Body of pancreas (tissue), 4 donors: ENCODE data around the gene OPRD1. TPM values are rescaled to one million over a fixed set of nuclear protein-coding genes. Genes with fewer than 3 reads are reported as not detected.

Experiments used
- ATAC-seq: fragments of 150-250 bp; one replicate; pipeline ENCODE4 v1.9.1; 2016
- DNase-seq, 4 donors: peaks; one replicate each; pipeline ENCODE4 v3.0.0-alpha.2; 2019
- H3K27ac ChIP-seq, 4 donors: fragments of 200-600 bp; sonication (generic); 1 replicate in 3 of 4; 2 replicates in 1 of 4; pipeline versions ENCODE4 v1.5.1 to v1.6.1; 2016 to 2019; ENCODE audit warnings: mild to moderate bottlenecking in 1 of 4, mixed read lengths in 1 of 4, moderate library complexity in 1 of 4
- H3K27me3 ChIP-seq, 2 donors: fragments of 200-600 bp; sonication (generic); one replicate each; pipeline ENCODE4 v1.6.0; 2016; ENCODE audit warnings: mild to moderate bottlenecking in 1 of 2
- H3K36me3 ChIP-seq, 2 donors: fragments of 200-600 bp; sonication (generic); replicated peaks in 1 of 2; 2 replicates each; pipeline ENCODE4 v1.5.1; 2016; ENCODE audit warnings: low read depth in 2 of 2; ENCODE audit not compliant: insufficient read depth in 1 of 2
- H3K4me1 ChIP-seq: fragments of 200-600 bp; sonication (generic); one replicate; pipeline ENCODE4 v1.6.0; 2016
- H3K4me3 ChIP-seq, 2 donors: fragments of 200-600 bp; sonication (generic); 1 replicate in 1 of 2; 2 replicates in 1 of 2; pipeline ENCODE4 v1.5.1; 2016 to 2019
- H3K9me3 ChIP-seq, 3 donors: fragments of 200-600 bp; sonication (generic); 1 replicate in 2 of 3; 2 replicates in 1 of 3; pipeline ENCODE4 v1.5.1; 2016
- POLR2A ChIP-seq, 3 donors: fragments of 450-650 bp; IDR thresholded peaks; one replicate each; pipeline ENCODE4 v1.6.1; 2016; ENCODE audit warnings: antibody characterized with exemption in 3 of 3, mild to moderate bottlenecking in 2 of 3
- WGBS, 2 donors: methylation state at CpG; one replicate each; pipeline ENCODE4 v1.1.5; 2017; 5-methylcytosine and 5-hydroxymethylcytosine counted together
- intact Hi-C: fragments of 100-400 bp; cut with DNase I; formaldehyde crosslinking; loops from one replicate; pipeline ENCODE4 v1.15.1; 2023
- total RNA-seq, 2 donors: library from RNA; depleted of rRNA; stranded (reverse); fragments of >200 nt; gene quantifications; one replicate each; pipeline ENCODE4 v1.1.0, GENCODE V29; 2016
- TF ChIP-seq, protein P1 (sequence below), 7 experiments: fragments of 450-650 bp in 4 of 7; fragments of 200-600 bp in 3 of 7; sonication (generic) in 3 of 7; IDR thresholded peaks; one replicate each; pipeline ENCODE4 v1.5.1; 2016 to 2019; ENCODE audit warnings: antibody characterized with exemption in 7 of 7

Gene OPRD1
- total RNA-seq, 2 donors from 2014 or later = 0.66 TPM; not detected in 1

DNA sequence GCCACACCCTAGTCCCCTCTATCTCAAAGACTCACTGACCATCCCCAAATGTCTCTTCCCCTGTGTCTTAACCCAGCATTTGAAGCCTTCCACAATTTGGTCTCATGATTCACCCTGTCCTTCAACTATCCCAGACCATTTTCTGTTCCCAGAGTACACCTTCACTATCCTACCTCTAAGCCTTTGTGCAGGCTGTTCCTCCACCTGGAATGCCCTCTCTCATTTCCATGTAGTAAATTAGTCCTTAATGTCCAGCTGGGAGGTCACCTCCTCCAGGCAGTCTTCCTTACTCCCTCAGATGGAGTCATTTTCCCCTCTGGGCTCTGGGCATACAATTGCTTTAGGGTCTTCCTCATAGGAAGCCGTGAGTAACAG lies 71.3 kb downstream of the OPRD1 start:
- Histone ChIP-seq H3K9me3 (no peaks in the 10 kb centered on the region), H3K4me3 (no peak overlapping the region), H3K4me1 (peaks cover 40% of the 10 kb centered on the region), H3K27ac (no peak overlapping the region), H3K27me3 (no peaks in the 10 kb centered on the region), H3K36me3 (no peaks in the 10 kb centered on the region)
- WGBS, 2 donors = 93 to 100% methylated on average over 1 of the region's 1 CpG
- no peak for ATAC-seq
- DNase-seq = no peak
- intact Hi-C loops = no loop called here
- TF ChIP-seq, protein P1, sequence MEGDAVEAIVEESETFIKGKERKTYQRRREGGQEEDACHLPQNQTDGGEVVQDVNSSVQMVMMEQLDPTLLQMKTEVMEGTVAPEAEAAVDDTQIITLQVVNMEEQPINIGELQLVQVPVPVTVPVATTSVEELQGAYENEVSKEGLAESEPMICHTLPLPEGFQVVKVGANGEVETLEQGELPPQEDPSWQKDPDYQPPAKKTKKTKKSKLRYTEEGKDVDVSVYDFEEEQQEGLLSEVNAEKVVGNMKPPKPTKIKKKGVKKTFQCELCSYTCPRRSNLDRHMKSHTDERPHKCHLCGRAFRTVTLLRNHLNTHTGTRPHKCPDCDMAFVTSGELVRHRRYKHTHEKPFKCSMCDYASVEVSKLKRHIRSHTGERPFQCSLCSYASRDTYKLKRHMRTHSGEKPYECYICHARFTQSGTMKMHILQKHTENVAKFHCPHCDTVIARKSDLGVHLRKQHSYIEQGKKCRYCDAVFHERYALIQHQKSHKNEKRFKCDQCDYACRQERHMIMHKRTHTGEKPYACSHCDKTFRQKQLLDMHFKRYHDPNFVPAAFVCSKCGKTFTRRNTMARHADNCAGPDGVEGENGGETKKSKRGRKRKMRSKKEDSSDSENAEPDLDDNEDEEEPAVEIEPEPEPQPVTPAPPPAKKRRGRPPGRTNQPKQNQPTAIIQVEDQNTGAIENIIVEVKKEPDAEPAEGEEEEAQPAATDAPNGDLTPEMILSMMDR (IDR thresholded peaks at IDR 0.05) = no peak
- TF ChIP-seq POLR2A (IDR thresholded peaks at IDR 0.05) = no peak

DNA sequence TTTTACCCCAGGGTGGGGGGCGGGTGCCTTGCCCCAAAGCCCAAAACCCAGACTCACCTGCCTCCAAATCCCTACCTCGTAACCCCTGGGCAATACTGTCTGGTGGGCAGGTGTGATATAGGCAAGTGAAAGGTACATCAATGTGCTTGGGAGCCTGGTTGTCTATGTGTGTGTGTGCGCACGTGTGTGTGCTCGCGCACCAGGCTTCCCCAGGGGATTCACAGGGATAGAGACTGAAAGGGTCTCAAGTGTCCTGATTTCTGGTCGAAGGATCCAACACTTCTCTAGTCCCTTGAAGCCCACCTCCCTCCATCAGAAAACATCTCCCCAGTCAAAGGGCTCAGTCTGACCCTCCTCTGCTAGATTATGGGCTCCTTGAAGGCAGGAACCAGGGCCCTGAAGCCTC lies 73.5 kb downstream of the OPRD1 start:
- Histone ChIP-seq H3K27me3 (no peaks in the 10 kb centered on the region), H3K4me3 (no peak overlapping the region), H3K9me3 (no peaks in the 10 kb centered on the region), H3K27ac (peak overlapping the region; percentile 66 to 83 (median 75)), H3K4me1 (peaks cover 52% of the 10 kb centered on the region), H3K36me3 (no peaks in the 10 kb centered on the region)
- ATAC-seq (no peak), DNase-seq (no peak)
- TF ChIP-seq, protein P1 (IDR thresholded peaks at IDR 0.05) = no peak
- TF ChIP-seq POLR2A (IDR thresholded peaks at IDR 0.05) = no peak
- 62 to 75% methylated on average over 3 to 7 of the region's 7 CpGs for WGBS, 2 donors
- intact Hi-C loops = no loop called here

DNA sequence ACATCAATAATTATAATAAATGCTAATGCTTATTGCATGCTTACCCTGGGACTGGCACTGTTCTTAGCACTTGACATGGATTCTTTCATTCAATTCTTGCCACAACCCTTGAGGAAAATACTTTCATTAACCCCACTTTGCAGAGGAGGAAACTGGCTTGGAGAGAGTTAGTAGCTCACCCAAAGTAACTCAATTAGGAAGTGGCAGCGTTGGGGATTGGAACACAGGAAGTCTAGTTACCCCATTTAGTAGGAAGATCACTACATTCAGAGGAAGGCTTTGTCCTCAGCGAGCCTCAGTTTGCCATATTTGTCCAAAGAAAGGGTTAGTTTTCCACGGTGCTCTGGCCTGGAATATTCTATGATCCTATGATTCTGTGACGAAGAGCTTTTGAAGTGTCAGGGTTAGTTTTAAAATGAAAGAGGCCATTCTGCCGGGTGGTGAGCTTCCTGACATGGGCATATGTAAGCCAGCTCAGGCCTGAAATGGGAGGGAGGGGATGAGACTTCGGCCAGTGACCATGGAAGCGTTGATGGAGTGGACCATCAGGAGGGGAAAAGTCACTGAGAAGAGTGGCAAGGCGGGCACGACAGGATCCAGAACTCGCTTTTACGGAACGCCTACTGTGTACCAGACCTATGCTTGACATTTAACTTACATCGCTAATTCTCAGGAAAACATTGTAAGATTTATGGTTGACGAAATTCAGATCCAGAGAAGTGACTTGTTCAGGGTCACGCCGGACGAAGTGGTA lies 74.2 kb downstream of the OPRD1 start:
- ATAC-seq = no peak
- intact Hi-C loops = no loop called here
- H3K4me1 ChIP-seq = peaks cover 52% of the 10 kb centered on the region

DNA sequence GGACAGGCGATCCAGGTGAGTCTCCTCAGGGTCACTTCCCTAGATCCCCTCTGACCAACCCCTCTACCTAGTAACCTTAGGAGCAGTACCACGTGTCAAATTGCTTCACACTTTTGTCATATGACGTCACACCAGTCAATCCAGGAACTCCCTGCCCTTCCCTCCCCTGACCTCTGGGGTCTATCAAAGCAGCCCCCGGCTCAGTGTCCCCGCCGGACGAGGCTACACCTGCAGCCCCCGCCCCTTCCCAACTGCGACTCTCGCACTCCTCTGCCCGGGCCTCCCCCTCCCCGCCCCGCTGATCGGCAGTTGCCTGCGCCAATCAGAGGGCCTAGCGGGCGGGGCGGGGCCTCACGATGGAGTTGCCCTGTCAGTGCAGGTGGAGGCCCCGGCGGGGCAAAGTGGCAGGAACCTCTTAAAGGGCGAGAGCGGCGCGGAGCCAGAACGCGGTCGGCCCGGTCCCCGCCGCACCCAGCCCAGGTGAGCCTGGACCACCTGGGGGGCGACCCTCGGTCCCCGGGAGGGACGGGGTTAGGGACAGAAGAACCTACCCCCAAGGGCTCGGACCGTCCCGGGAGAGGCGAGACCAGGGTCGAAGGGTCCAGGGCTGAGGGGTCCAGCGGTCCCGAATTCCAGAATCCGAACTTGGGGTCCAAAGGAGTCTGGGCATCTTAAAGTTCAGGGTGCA lies 74.9 kb downstream of the OPRD1 start:
- ATAC-seq (peak; percentile 83), DNase-seq (peak; percentile 91 to 94 (median 92))
- Histone ChIP-seq H3K9me3 (no peaks in the 10 kb centered on the region), H3K27ac (peak overlapping the region; percentile 64 to 83 (median 75)), H3K27me3 (no peaks in the 10 kb centered on the region), H3K36me3 (no peaks in the 10 kb centered on the region), H3K4me1 (peaks cover 50% of the 10 kb centered on the region), H3K4me3 (peak overlapping the region; percentile 73 to 85)
- 1 to 12% methylated on average over 4 to 43 of the region's 43 CpGs for WGBS, 2 donors
- intact Hi-C loops = no loop called here
- peak; percentile 74 to 84 (median 81) for TF ChIP-seq POLR2A (IDR thresholded peaks at IDR 0.05)
- TF ChIP-seq, protein P1 (IDR thresholded peaks at IDR 0.05) = peak in 2 of 7 experiments; percentile 2 to 33

More for the DNA sequence above, 74.2 kb downstream of the OPRD1 start:
- TF ChIP-seq POLR2A (IDR thresholded peaks at IDR 0.05) = no peak
- TF ChIP-seq, protein P1 (IDR thresholded peaks at IDR 0.05) = no peak
- WGBS, 2 donors = 46 to 56% methylated on average over 17 of the region's 17 CpGs
- Histone ChIP-seq H3K9me3 (no peaks in the 10 kb centered on the region), H3K36me3 (no peaks in the 10 kb centered on the region), H3K4me3 (no peak overlapping the region), H3K27me3 (no peaks in the 10 kb centered on the region), H3K27ac (peak overlapping the region; percentile 66 to 83 (median 75))
- no peak for DNase-seq
